Metanephros (tissue), 2 donors: ENCODE measurements around the gene ZCCHC7. TPM values are rescaled to one million over a fixed set of nuclear protein-coding genes. Genes with fewer than 3 reads are reported as not detected.

Experiments used
- small RNA-seq: library from RNA; depleted of rRNA; stranded (forward); fragments of <200 nt; gene quantifications from one replicate; pipeline ENCODE3, GENCODE V24; 2014; ENCODE audit warnings: low replicate concordance
- total RNA-seq: library from RNA; depleted of rRNA; stranded (reverse); fragments of >200 nt; gene quantifications from one replicate; pipeline ENCODE4 v1.2.3, GENCODE V29; 2014

The ZCCHC7 gene
- 16.0 TPM for total RNA-seq

DNA sequence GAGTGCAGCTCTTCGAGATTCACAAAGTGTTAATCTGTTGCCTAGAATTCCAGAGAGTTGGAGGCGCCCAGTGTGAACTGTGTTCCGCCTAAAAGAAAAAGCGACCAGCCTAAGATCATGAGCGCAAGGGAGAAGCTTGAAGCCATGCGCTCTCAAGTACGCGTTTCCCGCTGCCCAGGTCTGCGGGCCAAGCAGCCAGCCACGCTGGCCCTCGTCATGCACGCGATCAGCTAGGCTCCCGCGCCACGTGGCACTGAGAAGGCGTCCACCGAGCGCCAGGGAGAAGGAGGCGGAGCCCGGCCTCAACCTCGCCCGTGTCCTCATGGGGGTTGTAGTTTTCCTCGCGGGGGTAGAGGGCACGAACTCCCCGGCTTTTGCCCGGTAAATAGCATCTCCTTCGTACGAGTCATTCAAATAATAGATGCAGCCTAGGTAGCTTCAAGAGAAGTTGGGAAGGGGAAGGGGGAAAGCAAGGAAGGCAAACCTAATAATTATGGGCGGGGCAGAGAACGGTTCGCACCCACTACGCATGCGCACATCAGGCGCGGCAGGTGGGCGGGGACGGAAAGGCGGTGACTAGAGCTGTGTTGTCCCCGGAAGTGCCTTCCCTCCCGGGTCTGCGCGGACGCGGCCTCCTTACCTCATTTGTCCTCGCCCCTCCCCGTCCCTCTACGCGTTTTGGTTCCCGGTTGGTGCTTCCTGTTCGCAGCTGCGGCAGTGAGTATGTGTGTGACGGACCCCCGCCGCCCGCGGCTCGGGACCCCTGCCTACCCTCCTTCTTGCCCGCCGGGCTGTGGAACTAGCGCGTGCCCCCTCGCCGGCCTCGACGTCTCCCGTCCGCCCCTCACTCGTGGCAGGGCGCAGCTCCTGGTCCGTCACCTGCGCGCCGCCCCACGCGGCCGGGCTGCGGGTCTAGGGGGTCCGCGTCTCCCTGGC, at the start of gene ZCCHC7:
TSS of gene ZCCHC7 (plus strand) at position 668 of the 936 bp plus-strand sequence.

Small RNA genes lying within 50 kb of the gene (small RNA-seq; reads per million reads assigned to genes)
- gene AL512604.1 (not detected), gene RF00019 (not detected), gene RNU6-677P (not detected)

Other genes with a start within 250 kb of the ZCCHC7 start
- gene PAX5, start 86.3 kb upstream of the ZCCHC7 start, total RNA-seq: 0.47 TPM